HG02763 (cell line): ENCODE results near the gene TCOF1.
A peak's percentile ranks its signal among the peaks of the same experiment; 100 is the strongest.
"Not testable (repeated sequence)": the region's sequence is repeated elsewhere in the genome, so short reads cannot be mapped to it uniquely, and the experiment has no call there.

Source experiments
- ATAC-seq: cut with Tn5 transposase; IDR thresholded peaks from one replicate; pipeline ENCODE4 v1.9.1; 2021; ENCODE audit warnings: mild to moderate bottlenecking, moderate library complexity; ENCODE audit not compliant: unreplicated experiment

The TCOF1 gene

DNA sequence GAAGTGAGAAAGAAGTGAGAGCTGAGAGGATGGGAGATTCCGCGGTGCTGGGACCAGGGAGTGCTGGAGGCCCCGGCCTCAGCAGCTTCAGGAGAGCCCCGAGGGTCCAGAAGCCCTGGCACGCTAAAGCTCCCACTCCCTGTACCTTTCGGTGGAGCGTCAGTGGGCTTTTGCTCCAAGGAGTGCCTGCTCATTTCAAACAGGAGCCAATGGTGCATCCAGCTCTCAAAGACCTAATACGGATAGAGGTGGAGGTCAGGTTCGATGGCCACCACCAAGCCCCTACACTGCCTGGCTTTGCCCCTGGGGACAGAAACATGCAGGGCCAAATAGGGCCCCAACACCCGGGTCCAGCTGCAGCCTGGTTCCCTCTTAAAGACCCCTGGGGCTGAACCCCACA is 47.0 kb downstream of the TCOF1 start:
- no peak for ATAC-seq

DNA sequence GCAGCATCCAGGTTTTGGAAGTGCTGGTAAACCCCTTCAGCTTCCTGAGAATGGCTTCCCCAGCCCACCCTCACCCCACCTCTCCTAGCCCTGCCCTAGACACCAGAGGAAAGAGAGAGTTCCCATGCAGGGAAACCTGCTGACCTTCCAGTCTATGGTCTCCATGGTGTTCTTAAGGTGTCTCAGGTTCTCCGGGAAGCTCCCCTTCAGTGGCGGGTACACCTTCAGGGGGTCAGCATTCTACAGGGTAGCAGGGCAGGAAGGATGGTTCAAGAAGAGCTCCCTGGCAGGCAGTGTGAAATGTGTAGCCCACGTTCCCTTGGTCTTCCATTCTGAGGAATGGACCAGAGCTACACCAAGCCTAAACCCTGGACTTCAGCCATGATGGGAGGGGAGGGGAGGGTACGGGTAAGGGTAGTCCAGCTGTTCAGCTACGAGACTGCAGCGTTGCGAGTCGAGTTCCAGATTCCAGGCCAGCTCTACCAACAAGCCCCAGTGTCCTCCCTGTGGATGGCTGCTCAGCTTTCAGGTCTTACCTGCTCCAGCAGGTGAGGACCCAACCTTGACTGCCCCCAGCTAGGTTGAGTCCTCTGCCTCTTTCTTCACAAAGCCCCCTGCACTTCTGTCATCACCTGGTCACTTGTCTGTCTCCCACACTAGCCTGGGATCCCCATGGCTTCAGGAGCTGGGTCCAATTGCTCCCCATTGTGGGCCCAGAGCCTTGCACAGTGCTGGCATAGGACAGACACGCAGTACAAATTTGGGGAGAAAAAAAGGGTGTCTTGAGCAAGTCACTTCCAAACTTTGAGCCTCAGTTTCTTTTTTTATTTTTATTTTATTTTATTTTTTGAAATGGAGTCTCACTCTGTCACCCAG is 47.7 kb downstream of the TCOF1 start:
- no peak for ATAC-seq

DNA sequence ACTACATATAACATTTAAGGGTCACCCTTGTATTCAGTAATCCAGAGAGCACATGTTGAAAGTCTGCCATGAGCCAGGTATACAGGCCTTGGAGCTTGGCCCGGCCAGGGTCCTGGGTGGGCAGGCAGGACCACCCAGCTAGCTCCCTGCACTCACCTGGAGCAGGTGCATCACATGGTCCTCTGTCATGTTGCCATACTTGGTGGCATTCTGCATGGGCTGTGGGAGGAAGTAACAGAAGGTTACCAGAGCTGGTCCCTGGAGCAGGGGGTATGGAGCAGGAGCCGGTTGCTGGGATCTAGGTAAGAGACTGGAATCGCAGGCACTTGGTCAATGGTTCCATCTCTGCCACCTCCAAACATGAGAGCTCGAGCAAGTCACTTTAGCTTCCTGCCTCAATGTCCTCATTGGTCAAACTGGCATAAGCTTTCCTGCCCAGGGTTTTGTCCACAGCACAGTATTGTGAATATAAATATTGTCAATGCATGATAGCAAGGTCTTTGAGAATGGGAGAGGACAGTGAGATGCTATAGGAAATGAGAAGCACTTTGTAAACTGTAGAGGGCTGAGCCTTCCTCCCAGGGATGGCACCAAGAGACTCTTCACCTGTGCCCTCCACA is 48.7 kb downstream of the TCOF1 start:
- ATAC-seq: no peak

DNA sequence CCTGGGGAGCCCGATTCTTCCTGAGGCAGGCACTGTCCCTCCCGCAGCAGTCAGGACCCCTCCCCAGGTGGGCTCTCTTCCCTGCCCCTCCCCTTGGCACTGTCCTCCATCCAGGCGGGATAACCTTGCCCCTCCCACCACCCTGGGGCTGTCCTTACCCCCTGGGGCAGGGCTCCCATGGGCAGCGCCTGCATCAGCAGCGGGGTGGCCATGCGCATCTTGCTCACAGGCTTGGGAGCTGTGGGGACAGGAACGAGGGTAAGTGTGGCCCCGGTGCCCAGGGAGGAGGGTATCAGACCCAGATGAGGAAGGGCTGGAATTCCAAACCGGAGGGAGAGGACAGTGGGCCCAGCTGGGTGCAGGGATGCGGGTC is 49.2 kb downstream of the TCOF1 start:
- no peak for ATAC-seq

DNA sequence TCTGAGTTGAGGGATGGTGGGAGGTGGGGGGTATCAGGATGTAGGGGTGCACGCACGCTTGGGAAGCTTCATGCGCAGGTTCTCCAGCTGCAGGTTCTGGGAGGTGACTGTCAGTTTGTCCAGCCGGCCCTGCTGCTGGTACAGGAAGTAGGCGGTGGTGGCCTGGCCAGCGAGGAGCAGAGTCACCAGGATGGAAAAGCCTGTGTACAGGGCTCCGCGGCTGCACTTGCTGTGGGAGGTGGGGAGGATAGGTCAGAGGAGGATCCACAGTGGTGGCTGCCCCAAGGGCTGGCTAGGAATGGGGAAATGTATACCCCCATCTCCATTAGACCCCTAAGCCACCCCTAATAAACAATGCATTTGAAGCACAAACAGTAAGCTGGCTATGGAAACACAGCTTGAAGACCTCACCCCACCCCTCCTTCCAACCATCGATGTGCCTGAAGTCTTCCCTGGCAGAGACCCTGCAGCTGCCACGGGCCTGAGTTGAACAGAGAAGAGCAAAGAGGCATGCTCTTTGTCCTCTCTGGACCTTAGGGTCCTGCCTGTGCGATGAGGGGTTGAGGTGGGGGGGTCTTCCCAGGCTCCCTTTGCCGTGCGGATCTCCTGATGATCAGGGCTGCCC is 49.7 kb downstream of the TCOF1 start:
- ATAC-seq: no peak

DNA sequence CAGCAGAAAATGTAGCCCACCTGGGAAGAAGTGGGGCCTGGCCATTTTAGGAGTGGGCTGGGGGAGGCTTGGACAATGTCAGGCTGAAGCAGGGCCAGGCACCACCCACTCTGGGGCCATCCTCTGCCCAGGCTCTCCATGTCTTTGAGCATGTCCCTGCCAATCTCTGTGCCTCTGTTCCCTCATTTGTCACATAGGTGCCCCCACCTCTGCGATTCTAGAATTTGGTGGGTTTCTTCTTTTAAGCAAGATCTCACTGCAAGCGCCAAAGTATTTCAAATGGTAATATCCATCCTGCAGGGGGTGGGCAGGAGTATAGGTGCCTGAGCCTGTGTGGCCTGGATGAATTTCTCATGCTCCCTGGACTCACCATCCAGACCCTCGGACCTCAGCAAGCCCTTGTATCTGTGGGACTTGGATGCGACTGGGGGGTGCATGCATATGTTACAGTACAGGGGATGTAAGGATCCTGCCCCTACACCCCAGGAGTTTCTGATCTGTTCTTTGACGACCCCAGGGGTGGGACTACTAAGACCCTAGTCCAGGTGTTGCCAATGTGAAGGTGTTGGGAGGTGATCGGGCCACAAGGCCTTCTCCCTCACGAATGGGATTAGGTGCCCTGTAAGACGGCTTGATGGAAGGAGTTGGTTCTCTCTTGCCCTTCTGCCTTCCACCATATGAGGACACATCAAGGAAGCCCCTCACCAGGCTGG is 50.9 kb downstream of the TCOF1 start:
- no peak for ATAC-seq

DNA sequence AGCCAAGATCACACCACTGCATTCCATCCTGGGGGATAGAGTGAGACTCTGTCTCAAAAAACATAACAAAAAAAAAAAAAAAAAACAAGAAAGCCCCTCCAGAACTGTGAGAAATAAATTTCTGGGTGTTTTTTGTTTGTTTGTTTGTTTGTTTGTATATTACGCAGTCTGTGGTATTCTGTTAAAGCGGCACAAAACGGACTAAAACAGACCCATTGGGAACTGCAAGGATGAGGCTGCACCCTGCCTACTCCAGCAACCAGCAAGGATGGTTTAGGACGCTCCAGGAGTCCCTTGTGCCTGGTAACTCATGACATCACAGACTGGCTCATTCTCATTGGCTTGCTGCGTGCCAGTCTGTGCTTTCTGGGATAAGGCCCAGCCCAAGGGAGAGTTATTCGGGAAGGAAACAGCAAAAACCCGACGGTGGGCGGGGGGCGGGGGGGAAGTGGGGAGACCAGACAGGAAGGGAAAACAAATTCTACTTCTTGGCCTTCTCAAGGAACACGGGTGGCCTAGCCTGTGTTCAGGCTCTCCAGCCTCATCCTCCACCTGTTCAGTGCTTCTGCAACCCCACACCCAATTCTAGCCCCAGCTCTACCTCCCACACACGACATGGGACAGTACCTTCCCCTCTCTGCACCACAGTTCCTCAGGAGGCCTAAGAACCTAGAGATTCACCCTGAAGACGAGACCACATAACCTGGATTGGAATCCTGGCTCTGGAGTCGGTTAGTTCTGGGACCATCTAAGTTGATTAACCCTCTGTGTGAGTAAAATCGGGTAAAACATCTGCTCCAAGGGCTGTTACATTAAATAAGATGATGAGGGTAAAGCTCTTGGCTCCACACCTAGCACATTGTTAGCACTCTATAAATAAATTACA is 52.4 kb downstream of the TCOF1 start:
- peak; percentile 34 for ATAC-seq

DNA sequence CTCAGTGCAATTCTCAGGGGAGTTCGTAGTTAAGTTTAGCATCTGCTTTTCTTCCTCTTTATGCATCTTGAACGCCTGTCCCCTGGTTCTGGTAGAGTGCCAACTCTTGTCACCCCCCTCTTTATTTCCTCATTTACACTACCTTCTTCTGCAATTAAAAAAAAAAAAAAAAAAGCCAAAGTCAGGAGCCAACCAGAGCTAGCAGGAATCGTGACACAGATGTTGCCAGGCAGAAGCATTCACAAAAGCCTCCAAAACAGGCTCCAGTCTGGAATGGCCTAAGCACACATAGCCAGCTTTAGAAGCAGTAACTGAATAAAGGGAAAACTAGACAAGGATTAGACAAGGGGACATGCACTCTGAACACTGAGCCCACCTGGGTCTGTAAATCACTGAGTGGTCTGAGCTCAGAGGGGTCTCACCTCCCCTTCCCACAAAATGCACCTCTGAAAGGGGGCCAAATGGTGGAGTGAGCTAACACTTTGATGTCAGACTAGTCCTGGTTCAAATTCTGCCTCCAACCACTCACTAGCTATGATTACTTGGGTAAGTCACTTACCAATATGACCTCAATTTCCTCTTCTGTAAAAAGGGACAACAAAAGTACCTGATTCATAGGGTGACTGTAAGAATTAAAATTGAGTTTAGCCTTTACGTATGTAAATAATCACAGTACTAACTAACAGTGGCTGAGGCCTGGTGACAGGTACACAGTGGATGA is 53.2 kb downstream of the TCOF1 start:
- ATAC-seq: no peak

DNA sequence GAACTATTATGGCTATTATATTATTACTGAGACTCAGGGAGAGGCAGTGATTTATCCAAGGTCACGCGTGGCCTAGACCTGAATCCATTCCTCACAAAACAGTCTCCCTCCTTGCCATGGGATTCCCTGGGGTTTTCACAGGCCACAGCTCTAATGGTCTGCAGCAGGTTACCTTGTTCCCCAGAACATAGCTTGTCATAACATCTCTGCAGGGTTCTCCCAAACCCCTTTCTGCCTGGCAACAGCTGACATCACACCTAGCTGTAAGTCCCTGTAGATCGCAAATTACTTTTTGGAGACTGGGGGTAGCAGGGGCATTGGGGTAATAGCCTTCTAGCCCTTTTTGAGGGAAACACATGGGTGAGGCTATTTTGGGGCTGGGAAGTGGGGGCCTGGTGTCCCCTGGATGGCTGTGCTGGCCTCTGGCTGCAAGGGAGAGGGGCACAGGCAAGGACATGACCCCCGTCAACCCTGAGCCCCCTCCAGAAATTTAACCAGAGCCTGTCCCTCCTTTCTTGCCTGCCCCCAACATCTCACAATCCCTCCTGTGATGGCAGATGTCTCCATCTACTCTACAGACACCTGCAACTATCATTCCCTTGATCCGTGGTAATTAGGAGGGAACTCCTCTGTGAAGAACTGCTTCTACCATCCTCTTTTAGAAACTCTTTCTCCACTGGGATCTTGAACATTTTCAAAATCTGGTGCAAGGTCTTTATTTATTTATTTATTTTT is 53.9 kb downstream of the TCOF1 start:
- ATAC-seq: no peak

DNA sequence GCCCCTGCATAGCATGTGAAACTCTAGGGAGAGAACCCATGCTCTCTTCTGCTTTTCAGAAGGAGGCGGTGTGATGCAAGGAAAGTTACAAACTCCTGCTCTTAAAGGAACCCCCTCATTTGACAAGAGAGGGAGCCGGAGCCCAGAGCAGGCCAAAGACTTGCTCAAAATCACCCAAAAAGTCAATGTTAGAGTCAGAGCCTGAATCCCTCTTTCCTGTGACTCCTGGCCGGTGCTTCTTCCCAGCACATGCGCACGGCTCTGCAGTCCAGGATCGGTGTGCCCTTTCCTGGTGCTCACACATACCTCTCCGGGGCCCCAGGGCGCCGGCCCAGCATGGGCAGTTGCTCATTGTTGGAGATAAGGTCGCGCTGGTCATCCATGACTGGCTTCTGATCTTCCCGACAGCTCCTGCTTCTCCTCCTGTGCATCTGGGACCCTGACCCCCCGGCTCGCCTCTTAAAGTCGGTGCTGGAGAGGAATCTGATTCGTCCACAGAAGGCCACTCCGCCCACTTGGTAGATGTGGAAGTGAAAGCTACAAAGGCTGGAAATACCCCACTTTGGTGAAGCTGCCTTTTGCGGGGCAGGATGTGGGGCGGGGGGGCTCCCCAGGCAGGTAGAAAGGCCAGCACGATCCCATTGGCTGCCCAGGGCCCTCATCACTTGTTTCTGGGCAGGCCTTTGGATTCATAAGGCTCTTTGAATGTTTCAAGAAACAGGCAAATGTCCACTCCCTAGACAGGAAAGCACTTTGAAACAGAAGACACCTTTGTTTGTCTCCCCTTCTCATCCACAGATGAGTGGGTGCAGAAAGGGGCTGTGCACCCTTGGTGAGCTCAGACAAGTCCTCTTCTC is 55.0 kb downstream of the TCOF1 start, which contains the start of gene CD74:
TSS of gene CD74 (minus strand) at position 592 of the 857 bp plus-strand sequence. CDS start at position 431, 161 bp downstream.
- ATAC-seq: peak; percentile 72

DNA sequence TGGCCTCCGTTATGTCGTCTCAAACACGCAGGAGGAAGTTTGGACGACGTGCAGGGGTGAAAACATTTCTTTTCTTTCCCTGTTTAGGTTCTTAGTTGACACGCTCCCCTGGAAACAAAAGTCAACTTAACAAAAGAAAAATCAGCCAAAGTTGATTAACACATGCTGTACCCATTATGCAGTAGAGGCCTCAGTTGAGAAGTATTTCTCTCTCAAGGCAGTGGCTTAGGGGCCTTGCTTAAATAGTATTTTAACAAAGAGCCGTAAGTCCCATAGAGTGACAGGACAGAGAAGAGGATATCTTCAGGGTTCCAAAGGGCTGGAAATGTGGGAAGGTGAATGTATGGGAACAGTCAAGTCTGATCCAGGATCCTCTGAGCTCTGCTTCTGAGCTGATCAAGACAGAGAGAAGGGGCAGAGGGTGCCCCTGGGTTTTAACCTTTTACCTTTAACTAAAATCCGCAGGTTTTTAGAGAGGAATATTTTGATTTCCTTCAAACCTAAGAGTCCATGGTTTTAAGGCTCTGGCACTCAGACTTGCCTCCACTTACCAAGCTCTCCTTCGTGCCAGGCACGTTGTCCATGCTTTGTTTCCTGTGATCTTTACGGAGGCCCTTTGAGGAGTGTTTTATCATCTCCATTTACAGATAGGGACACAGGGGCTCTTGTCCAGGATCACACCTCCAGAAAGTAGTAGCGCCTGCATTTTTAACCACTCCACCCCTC is 55.8 kb downstream of the TCOF1 start:
- no peak for ATAC-seq

DNA sequence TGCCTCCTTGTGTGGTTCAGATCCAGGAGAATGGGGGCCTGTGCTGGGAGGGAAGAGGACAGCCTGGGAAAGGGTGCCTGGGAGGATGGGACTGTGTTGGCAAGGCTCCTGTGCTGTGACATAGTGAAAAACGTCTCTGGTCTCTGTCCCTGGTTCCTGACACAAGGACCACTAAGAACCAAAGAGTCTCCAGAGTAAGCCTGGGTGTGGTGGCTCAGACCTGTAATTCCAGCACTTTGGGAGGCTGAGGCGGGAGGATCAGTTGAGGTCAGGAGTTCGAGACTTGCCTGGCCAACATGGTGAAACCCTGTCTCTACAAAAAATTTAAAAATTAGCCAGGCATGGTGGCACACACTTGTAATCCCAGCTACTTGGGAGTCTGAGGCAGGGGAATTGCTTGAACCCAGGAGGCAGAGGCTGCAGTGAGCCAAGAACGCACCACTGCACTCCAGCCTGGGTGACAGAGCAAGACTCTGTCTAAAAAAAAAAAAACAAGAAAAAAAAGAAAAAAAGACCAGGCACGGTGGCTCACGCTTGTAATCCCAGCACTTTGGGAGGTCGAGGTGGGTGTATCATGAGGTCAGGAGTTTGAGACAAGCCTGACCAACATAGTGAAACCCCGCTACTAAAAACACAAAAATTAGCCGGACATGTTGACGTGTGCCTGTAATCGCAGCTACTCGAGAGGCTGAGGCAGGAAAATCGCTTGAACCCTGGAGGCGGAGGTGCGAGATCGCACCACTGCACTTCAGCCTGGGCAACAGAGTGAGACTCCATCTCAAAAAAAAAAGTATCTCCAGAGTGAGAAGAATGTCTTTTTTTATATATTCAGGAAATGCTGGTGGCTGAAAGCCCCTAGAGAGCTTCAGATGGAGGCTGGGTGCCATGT is 56.6 kb downstream of the TCOF1 start:
- not testable (repeated sequence) for ATAC-seq

DNA sequence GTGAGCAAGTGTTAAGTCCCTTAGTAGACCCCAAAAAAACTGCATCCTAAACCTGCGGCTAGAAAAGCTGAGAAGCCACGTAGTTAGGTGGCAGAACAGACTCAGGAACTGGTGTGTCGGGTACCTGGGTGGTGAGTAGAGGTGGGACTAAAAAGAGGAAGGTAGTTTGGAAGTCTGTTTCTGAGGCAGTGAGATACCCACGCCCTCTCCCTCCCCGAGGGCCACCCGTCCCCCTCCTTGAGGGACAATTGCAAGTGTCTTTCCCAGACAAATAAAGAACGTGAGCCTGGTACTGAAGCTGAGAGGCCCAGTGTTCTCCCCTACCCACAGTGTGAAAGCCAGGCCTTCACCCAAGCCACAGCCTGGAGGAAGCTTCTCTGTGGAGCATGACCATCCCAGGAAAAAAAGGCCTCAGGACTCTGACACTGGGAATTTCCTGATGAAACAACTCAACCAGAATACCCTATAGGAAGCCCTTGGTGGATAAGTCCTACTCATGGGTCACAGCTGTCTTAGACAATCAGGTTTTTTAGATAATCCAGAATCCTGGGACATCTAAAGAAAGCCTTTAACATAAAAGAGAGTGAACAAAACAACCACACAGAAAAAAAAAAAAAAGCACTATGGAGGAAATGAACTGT is 62.3 kb downstream of the TCOF1 start:
- no peak for ATAC-seq

DNA sequence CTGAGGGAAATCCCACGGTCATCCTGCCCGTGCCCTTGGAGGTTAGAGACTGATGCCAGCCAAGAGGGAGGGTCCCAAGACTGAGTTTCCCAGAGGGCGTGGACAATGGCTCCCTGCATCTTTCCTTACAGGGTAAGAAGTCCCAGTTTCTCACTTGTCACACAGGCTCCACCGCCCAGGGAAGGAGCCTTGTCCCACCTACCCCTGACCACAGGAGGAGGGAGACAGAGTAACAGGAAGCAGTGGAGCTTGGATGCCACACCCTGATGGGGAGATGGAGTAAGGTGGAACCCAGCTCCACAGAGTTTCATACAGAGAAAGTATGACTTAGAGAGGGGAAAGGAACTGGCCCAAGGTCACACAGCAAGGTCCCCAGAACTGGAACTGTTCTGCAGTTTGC is 64.6 kb downstream of the TCOF1 start:
- no peak for ATAC-seq

DNA sequence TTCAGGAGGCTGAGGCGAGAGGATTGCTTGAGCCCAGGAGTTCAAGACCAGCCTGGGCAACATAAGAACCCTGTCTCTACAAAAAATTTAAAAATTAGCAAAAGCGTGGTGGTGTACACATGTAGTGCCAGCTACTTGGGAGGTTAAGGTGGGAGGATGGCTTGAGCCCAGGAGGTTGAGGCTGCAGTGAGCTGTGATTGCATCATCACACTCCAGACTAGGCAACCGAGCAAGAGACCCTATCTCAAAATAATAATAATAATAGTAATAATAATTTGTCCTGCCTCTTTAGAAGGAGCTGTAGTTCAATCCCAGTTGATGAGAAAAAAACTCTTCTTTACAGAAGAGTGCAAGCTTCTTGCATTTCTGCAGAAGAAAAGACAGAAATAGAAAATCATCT is 65.3 kb downstream of the TCOF1 start:
- no peak for ATAC-seq

DNA sequence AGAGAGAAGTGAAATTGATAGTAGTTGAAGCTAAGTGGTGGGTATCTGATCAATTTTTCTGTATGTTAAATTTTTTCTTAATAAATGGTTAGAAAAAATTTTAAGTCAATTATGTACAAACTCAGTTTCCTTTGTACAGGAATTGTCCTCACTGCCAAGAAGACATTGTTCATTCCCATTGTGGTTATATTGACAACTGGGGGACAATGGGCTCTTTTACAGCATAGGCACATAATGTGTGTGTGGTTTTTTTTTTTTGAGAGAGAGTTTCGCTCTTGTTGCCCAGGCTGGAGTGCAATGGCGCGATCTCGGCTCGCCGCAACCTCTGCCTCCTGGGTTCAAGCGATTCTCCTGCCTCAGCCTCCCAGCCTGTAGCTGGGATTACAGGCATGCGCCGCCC is 68.7 kb downstream of the TCOF1 start:
- ATAC-seq: not testable (repeated sequence)
